HG02588 (cell line): ENCODE results near the gene DGKZ.

Source experiments
- ATAC-seq: cut with Tn5 transposase; IDR thresholded peaks from one replicate; pipeline ENCODE4 v1.9.1; 2021; ENCODE audit warnings: mild to moderate bottlenecking, moderate library complexity; ENCODE audit not compliant: unreplicated experiment

DGKZ gene

DNA sequence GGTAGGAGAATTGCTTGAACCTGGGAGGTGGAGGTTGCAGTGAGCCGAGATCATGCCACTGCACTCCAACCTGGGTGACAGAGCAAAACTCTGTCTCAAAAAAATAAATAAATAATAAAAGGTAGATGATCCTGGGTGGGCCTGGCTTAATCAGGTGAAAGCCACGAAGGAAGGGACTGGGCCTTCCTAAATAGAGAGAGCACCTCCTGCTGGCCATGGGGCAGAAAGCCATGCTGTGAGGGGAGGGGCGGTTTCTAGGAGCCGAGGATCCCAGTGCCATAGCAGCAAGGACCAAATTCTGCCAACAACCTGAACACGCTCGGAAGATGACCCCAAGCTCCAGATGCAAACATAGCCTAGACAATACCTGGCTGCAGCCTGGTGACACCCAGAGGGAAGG is 24.5 kb upstream of the DGKZ start:
- ATAC-seq: no peak

GRCh38 chr11:46326813-46327416 is 20.3 kb upstream of the DGKZ start:
- no peak for ATAC-seq

- ATAC-seq: no peak
Measured at GRCh38 chr11:46327829-46328228, 19.4 kb upstream of the DGKZ start.

GRCh38 chr11:46330154-46330553 is 17.1 kb upstream of the DGKZ start:
- no peak for ATAC-seq

DNA sequence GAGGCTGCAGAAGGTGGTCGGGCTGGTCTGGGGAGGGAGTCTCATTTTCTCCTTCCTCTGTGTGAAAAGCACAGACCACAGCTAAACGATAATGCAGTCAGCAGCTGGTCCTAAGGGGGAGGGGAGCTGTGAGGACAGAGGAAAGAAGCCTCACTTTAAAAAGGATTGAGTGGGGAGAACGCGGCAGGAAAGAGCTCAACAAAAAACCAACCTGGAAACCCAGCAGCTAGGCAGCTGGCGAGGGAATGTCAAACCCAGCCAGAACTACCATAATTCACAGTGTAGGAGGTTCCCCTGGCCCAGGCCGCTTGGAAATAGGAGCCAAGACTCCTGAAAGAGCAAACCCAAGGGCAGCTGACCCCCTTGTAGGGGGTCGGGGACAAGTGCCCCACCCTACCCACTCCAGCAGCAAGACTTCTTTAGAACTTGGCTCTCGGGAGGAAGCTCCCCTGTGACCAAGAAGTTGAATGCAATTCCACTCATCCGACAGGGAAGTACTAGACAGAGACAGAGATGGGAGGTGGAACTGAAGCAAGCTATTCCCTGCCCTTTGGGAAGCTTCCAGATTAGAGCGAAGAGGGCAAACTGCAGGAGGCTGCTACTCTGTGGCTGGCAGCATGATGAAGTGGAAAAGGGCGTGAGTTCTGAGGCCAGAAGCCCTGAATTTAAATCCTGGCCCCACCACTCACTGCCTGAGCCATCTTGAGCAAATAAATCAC is 16.5 kb upstream of the DGKZ start:
- ATAC-seq: no peak

- no peak for ATAC-seq
Measured at GRCh38 chr11:46331282-46331984, 15.8 kb upstream of the DGKZ start.

GRCh38 chr11:46332093-46332567 is 15.1 kb upstream of the DGKZ start:
- no peak for ATAC-seq

- no peak for ATAC-seq
Measured at GRCh38 chr11:46332568-46333393, 14.5 kb upstream of the DGKZ start.

DNA sequence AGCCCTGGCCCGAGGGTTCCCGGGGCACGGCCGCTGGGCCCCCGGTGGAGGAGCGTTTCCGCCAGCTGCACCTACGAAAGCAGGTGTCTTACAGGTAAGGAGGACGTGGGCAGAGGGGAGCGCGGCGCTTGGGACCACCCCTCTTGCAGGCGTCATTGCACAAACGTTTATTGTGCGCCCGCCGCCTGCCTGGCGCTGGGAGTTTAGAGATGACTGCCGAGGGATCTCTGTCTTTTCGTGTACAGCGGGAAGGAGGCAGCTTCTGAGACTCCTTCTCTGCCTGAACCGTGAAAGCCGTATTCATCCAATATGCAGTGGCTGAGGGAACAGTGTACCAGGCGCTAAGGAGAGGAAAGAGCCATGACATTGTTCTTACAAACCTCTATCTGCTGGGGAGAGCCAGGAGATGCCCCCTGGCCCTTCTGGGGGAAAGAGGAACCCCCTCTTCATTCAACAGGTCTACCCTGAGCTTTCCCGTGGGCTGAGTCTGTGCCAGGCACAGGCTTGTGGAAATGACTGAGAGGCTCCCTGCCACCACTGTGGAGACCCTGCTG is 13.8 kb upstream of the DGKZ start:
- ATAC-seq: no peak

DNA sequence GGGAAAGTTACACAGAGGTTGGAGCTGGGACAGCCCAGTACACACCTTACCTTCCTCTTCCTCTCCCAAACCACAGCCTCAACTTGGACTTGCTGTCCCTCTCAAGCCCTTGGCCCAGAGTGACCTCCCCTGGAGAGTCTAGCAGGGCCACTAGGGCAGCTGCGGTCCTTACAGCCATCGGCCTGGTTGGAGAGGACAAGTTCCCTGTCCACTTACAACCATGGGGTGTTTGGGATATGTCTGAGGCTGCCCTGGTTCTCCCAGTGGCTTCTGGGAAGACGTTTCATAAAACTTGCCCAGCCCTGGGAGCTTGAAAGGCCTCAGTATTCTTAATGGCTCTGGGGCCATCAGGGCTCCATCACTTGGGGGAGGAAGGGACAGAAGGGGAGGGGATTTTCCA is 13.1 kb upstream of the DGKZ start:
- no peak for ATAC-seq

- no peak for ATAC-seq
Measured at GRCh38 chr11:46335271-46335670, 12.0 kb upstream of the DGKZ start.

- no peak for ATAC-seq
Measured at GRCh38 chr11:46335890-46336562, 11.2 kb upstream of the DGKZ start.

DNA sequence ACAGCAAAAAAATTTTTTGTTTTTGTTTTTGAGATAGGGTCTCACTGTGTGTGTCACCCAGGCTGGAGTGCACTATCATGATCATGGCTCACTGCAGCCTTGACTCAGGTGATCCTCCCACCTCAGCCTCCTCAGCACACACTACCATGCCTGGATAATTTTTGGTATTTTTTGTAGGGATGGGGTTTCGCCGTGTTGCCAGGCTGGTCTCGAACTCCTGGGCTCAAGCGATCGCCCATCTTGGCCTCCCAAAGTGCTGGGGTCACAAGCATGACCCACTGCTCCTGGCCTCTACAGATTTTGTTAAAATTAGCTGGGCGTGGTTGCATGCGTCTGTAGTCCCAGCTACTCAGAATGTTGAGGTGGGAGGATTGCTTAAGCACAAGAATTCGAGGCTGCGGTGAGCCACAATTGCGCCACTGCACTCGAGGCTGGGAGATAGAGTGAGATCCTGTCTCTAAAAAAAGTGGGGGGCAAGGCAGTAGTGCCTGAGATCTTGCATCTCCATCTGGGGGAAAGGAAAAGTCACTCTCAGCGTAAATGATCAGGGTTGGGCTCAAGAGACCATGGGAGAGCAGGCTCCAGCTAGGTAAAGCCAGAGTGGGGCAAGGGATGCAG is 10.6 kb upstream of the DGKZ start:
- no peak for ATAC-seq

DNA sequence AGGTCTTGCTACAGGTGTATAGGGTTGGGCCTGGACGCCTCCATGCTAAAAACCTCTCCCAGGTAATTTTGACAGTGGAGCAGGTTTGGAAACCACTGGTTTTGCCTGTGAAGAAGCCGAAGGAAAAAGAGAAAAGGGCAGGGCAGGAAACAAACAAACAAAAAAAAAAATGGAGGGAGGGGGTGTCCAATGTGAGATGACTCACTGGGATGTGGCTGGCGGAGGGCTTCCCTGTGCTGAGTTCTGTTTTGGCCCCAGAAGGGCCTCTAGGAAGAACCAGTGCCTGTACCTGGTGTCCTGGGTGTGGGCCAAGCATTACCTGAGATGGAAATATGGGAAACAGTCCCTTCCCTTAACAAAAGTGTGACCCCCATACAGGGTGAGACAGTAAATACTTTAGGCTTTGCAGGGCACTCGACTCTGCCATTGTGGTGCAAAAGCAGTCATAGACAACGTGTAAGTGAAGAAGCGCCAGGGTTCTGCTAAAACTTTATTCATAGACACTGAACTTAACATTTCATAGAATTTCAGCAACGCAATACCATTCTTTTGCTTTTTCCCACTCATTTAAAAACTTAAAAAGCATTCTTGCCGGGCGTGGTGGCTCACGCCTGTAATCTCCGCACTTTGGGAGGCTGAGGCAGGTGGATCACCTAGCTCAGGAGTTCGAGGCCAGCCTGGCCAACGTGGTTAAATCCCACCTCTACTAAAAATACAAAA is 9.5 kb upstream of the DGKZ start:
- ATAC-seq: no peak

DNA sequence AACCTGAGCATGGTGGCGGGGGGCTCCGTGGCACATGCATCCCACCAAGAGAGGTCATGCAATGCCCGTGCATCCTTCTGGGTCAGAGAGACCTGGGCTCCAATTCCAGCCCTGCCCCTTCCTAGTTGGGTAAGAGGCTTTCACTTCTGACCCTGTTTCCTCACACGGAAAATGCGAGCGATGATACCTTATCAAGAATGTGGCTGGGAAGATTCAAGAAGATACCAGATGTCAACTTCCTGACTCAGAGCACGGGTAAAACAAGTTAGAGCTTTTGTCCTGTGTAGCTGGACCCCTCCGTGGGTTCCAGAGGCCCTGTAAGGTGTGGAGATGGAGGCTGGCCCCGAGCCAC is 8.7 kb upstream of the DGKZ start:
- ATAC-seq: no peak

DNA sequence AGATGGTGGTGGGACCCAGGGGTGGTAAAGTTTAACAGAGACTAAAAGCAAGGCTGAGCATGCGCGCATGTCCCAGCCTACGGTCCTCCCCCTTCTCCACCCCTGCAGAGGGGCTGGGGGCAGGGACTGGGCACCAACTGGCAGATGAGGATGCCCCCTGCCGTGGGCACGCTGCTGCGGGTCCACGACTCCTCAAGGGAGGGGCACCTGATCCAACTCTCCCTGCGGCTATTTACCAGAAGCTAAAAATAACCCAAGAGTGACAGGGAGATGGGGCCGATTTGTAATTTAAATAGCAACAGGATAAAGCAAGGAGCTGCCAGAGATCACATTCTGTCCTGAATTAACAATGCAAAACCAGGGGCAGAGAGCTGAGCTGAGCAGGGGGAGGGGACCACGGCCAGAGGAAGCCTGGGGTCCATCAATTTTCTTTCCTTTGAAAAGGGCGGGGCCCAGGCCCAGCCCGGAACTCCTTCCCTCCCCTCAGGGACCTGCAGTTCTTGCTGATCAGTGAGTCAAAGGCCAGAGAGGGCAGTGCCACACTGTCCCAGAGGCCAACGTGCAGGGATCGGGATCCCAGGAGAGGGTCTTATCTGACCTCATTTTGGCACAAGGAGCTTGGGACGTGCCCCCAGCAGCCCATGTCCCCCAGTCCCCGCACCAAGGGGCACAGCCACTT is 8.1 kb upstream of the DGKZ start:
- no peak for ATAC-seq

GRCh38 chr11:46339816-46340215 is 7.4 kb upstream of the DGKZ start:
- ATAC-seq: no peak

GRCh38 chr11:46341454-46341853 is 5.8 kb upstream of the DGKZ start:
- ATAC-seq: no peak

GRCh38 chr11:46342239-46342638 is 5.0 kb upstream of the DGKZ start:
- no peak for ATAC-seq
